Mesenchymal stem cell (in vitro differentiated cells and primary cell): Measurements from ENCODE around the gene C4A.
"Not testable (repeated sequence)": the region's sequence is repeated elsewhere in the genome, so short reads cannot be mapped to it uniquely, and the experiment has no call there.

Source experiments
- DNase-seq: peaks from one replicate; pipeline ENCODE4 v3.0.0-alpha.2; 2013
- H2AFZ ChIP-seq: one replicate; pipeline ENCODE4 v1.6.1; 2013; ENCODE audit warnings: low read depth, mild to moderate bottlenecking, control low read depth, inconsistent platforms, low read length, moderate library complexity
- H2AK5ac ChIP-seq: 2 replicates; pipeline ENCODE4 v1.6.1; 2013; ENCODE audit warnings: low read length, moderate library complexity, mild to moderate bottlenecking, inconsistent platforms; ENCODE audit not compliant: severe bottlenecking
- H2BK120ac ChIP-seq: one replicate; pipeline ENCODE4 v1.6.1; 2013; ENCODE audit warnings: low read depth, mild to moderate bottlenecking, inconsistent platforms, low read length, moderate library complexity
- H2BK12ac ChIP-seq, 2 experiments: one replicate each; pipeline ENCODE4 v1.6.1; 2013; ENCODE audit warnings: inconsistent platforms in 2 of 2, low read length in 2 of 2, mild to moderate bottlenecking in 2 of 2, moderate library complexity in 2 of 2, control low read depth in 1 of 2
- H2BK15ac ChIP-seq: one replicate; pipeline ENCODE4 v1.6.1; 2013; ENCODE audit warnings: mild to moderate bottlenecking, low read depth, inconsistent platforms; ENCODE audit not compliant: poor library complexity, severe bottlenecking
- H2BK5ac ChIP-seq: 2 replicates; pipeline ENCODE4 v1.6.1; 2013; ENCODE audit warnings: low read depth, mild to moderate bottlenecking, low read length, control low read depth, inconsistent platforms; ENCODE audit not compliant: poor library complexity, severe bottlenecking
- H3K14ac ChIP-seq, 2 experiments: one replicate each; pipeline ENCODE4 v1.6.1; 2013; ENCODE audit warnings: inconsistent platforms in 2 of 2, low read length in 2 of 2, control low read depth in 1 of 2, mild to moderate bottlenecking in 1 of 2, moderate library complexity in 1 of 2
- H3K18ac ChIP-seq, 2 experiments: one replicate each; pipeline ENCODE4 v1.6.1; 2013; ENCODE audit warnings: inconsistent platforms in 2 of 2, low read length in 2 of 2, control low read depth in 1 of 2, low read depth in 1 of 2, mild to moderate bottlenecking in 1 of 2
- H3K23ac ChIP-seq, 2 experiments: one replicate each; pipeline ENCODE4 v1.6.1; 2013; ENCODE audit warnings: inconsistent platforms in 2 of 2, low read length in 2 of 2, mild to moderate bottlenecking in 2 of 2, moderate library complexity in 2 of 2, control low read depth in 1 of 2
- H3K27ac ChIP-seq: 2 replicates; pipeline ENCODE4 v1.5.1; 2013; ENCODE audit warnings: mild to moderate bottlenecking, moderate library complexity, low read length, control low read depth, inconsistent platforms; ENCODE audit not compliant: poor library complexity, severe bottlenecking
- H3K27me3 ChIP-seq, 2 experiments: 2 replicates each; pipeline versions ENCODE4 v1.6.1 to v1.7.0; 2013; ENCODE audit warnings: low read length in 2 of 2, mild to moderate bottlenecking in 2 of 2, moderate library complexity in 2 of 2, control low read depth in 1 of 2, inconsistent platforms in 1 of 2; ENCODE audit not compliant: control insufficient read depth in 1 of 2, insufficient read depth in 1 of 2
- H3K36me3 ChIP-seq, 2 experiments: 2 replicates each; pipeline versions ENCODE4 v1.6.1 to v1.7.0; 2013; ENCODE audit warnings: low read length in 2 of 2, control low read depth in 1 of 2, inconsistent platforms in 1 of 2, low read depth in 1 of 2, mild to moderate bottlenecking in 1 of 2; ENCODE audit not compliant: insufficient read depth in 2 of 2, control insufficient read depth in 1 of 2
- H3K4ac ChIP-seq, 2 experiments: one replicate each; pipeline ENCODE4 v1.6.1; 2013; ENCODE audit warnings: inconsistent platforms in 2 of 2, low read length in 2 of 2, mild to moderate bottlenecking in 2 of 2, moderate library complexity in 2 of 2, control low read depth in 1 of 2, low read depth in 1 of 2
- H3K4me1 ChIP-seq: 2 replicates; pipeline ENCODE4 v1.6.1; 2013; ENCODE audit warnings: low read depth, low read length, control low read depth; ENCODE audit not compliant: control insufficient read depth, insufficient read depth
- H3K4me2 ChIP-seq: 2 replicates; pipeline ENCODE4 v1.6.1; 2013; ENCODE audit warnings: low read length, mild to moderate bottlenecking, inconsistent platforms; ENCODE audit not compliant: poor library complexity, severe bottlenecking
- H3K4me3 ChIP-seq, 2 experiments: 2 replicates each; pipeline versions ENCODE4 v1.5.1 to v1.7.0; 2013; ENCODE audit warnings: low read length in 2 of 2, mild to moderate bottlenecking in 2 of 2, control low read depth in 1 of 2, low read depth in 1 of 2; ENCODE audit not compliant: insufficient read depth in 1 of 2
- H3K79me1 ChIP-seq: replicated peaks from 2 replicates; pipeline ENCODE4 v1.6.1; 2013; ENCODE audit warnings: mild to moderate bottlenecking, control low read depth, low read length, inconsistent platforms; ENCODE audit not compliant: poor library complexity, severe bottlenecking
- H3K9ac ChIP-seq: 2 replicates; pipeline ENCODE4 v1.7.0; 2013; ENCODE audit warnings: mild to moderate bottlenecking, low read length, moderate library complexity
- H3K9me3 ChIP-seq: 2 replicates; pipeline ENCODE4 v1.7.0; 2013; ENCODE audit warnings: mild to moderate bottlenecking, low read length; ENCODE audit not compliant: control insufficient read depth
- H4K8ac ChIP-seq: one replicate; pipeline ENCODE4 v1.6.1; 2013; ENCODE audit warnings: inconsistent platforms, mild to moderate bottlenecking, low read length, moderate library complexity
- H4K91ac ChIP-seq: one replicate; pipeline ENCODE4 v1.6.1; 2013; ENCODE audit warnings: mild to moderate bottlenecking, low read length, inconsistent platforms
- WGBS: methylation state at CpG from one replicate; pipeline ENCODE4 v1.1.7; 2013; ENCODE audit warnings: mixed read lengths; 5-methylcytosine and 5-hydroxymethylcytosine counted together

Gene C4A

GRCh38 chr6:32004864-32005537, 23.1 kb downstream of the C4A start:
- WGBS: 95% methylated on average over 5 of the region's 13 CpGs
- not testable (repeated sequence) for H3K27me3 ChIP-seq, H4K91ac ChIP-seq, H3K4me3 ChIP-seq, H3K14ac ChIP-seq, H3K18ac ChIP-seq, H4K8ac ChIP-seq, H3K23ac ChIP-seq, H3K27ac ChIP-seq, DNase-seq, H3K4me1 ChIP-seq, H2BK12ac ChIP-seq, H3K9ac ChIP-seq, H2AK5ac ChIP-seq, H3K4ac ChIP-seq, H2BK5ac ChIP-seq, H3K9me3 ChIP-seq, H3K4me2 ChIP-seq, H3K79me1 ChIP-seq, H3K36me3 ChIP-seq, H2AFZ ChIP-seq, H2BK15ac ChIP-seq, H2BK120ac ChIP-seq

GRCh38 chr6:32005538-32005880, 23.7 kb downstream of the C4A start:
- H3K4ac ChIP-seq, H2AFZ ChIP-seq, H4K8ac ChIP-seq, H3K36me3 ChIP-seq, H3K18ac ChIP-seq, H3K4me1 ChIP-seq, H2BK15ac ChIP-seq, H2BK5ac ChIP-seq, H3K14ac ChIP-seq, H2BK12ac ChIP-seq, H3K4me3 ChIP-seq, H3K9ac ChIP-seq, H3K79me1 ChIP-seq, H3K27me3 ChIP-seq, H3K9me3 ChIP-seq, H2BK120ac ChIP-seq, H2AK5ac ChIP-seq, H3K4me2 ChIP-seq, H4K91ac ChIP-seq, H3K23ac ChIP-seq, H3K27ac ChIP-seq, DNase-seq: not testable (repeated sequence)
- no CpG with 5 or more reads among the region's 9 CpGs for WGBS

- not testable (repeated sequence) for H3K27ac ChIP-seq, H3K4me3 ChIP-seq, H2AFZ ChIP-seq, H2BK15ac ChIP-seq, H3K9ac ChIP-seq, H4K91ac ChIP-seq, H3K23ac ChIP-seq, H3K14ac ChIP-seq, H3K27me3 ChIP-seq, H2BK12ac ChIP-seq, H4K8ac ChIP-seq, H2BK120ac ChIP-seq, H3K79me1 ChIP-seq, H3K9me3 ChIP-seq, H3K4ac ChIP-seq, H3K36me3 ChIP-seq, DNase-seq, H3K4me1 ChIP-seq, H3K4me2 ChIP-seq, H3K18ac ChIP-seq, H2BK5ac ChIP-seq, H2AK5ac ChIP-seq
- WGBS: 86% methylated on average over 2 of the region's 8 CpGs
Measured at GRCh38 chr6:32005991-32006529, 24.2 kb downstream of the C4A start.

- not testable (repeated sequence) for H2BK5ac ChIP-seq, H2AK5ac ChIP-seq, H3K9ac ChIP-seq, DNase-seq, H2BK120ac ChIP-seq, H3K4me1 ChIP-seq, H3K4me3 ChIP-seq, H3K27ac ChIP-seq, H4K8ac ChIP-seq, H3K36me3 ChIP-seq, H3K27me3 ChIP-seq, H3K4me2 ChIP-seq, H4K91ac ChIP-seq, H3K9me3 ChIP-seq, H2AFZ ChIP-seq, H3K14ac ChIP-seq, H2BK15ac ChIP-seq, H3K4ac ChIP-seq, H3K23ac ChIP-seq, H2BK12ac ChIP-seq, H3K18ac ChIP-seq, H3K79me1 ChIP-seq
- WGBS: 100% methylated on average over 4 of the region's 12 CpGs
Measured at GRCh38 chr6:32007086-32007485, 25.2 kb downstream of the C4A start.
